ENCODE measurements around the gene BHLHA15.

BHLHA15 gene

DNA sequence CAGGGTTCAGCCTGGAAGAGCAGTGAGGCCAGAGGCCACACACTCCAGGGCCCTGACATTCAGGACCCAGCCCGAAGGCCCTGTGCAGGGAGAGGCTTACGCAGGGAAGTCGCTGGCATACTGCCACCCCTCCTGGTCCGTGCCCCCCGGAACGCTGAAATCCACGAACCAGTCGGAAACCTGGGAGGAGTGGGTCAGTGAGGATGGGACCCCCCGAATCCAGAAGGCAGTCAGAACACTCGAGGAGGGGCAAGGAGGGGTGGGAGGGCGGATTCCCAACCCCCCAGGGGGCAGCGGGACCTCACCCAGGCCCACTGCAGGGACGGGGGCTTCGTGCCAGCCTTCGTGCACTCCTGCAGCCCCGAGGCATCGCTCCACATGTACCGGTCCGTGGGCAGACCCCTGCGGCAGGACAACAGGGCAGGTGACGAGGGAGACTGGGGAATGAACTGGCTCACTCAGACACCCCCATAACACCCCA lies 13.5 kb downstream of the BHLHA15 start:
- no peak for DNase-seq (ENCODE audit: low spot score)
- TF ChIP-seq, protein P1, sequence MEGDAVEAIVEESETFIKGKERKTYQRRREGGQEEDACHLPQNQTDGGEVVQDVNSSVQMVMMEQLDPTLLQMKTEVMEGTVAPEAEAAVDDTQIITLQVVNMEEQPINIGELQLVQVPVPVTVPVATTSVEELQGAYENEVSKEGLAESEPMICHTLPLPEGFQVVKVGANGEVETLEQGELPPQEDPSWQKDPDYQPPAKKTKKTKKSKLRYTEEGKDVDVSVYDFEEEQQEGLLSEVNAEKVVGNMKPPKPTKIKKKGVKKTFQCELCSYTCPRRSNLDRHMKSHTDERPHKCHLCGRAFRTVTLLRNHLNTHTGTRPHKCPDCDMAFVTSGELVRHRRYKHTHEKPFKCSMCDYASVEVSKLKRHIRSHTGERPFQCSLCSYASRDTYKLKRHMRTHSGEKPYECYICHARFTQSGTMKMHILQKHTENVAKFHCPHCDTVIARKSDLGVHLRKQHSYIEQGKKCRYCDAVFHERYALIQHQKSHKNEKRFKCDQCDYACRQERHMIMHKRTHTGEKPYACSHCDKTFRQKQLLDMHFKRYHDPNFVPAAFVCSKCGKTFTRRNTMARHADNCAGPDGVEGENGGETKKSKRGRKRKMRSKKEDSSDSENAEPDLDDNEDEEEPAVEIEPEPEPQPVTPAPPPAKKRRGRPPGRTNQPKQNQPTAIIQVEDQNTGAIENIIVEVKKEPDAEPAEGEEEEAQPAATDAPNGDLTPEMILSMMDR (IDR thresholded peaks at IDR 0.05; ENCODE audit: extremely low read depth, missing control alignments) = no peak

DNA sequence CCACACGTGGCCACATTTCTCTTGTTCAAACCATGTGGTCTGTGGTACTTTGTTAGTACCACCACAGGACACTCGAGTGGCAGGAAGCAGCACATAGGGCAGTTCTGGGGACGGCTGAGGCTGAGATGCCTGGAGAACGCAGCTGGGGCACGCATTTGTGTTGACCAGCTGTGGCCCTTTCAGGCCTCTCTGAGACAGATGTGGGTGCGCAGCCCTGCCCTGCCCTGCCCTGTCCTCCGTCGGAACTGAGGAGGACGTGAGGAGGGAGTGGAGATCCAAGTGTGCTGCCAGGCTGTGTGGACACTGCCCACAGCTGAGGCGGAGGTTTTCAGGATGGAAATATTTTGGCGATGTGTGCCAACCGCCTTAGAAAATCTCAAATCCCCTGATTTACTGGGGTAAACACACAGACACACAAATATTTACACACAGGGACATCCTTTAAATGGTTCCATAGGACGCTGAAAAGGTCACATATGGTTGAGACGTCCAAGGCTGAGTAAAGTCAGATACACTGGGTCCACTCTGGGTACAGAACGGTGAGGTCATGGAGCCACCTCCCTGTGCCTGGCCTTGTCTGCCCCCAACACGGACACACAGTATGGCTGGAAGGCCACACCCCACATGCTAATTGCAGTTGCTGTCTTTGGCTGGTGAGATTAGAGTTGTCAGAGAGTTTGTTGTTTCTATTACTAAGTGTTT lies 14.8 kb downstream of the BHLHA15 start:
- no peak for DNase-seq (ENCODE audit: low spot score)
- TF ChIP-seq, protein P1 (IDR thresholded peaks at IDR 0.05; ENCODE audit: extremely low read depth, missing control alignments) = no peak

DNA sequence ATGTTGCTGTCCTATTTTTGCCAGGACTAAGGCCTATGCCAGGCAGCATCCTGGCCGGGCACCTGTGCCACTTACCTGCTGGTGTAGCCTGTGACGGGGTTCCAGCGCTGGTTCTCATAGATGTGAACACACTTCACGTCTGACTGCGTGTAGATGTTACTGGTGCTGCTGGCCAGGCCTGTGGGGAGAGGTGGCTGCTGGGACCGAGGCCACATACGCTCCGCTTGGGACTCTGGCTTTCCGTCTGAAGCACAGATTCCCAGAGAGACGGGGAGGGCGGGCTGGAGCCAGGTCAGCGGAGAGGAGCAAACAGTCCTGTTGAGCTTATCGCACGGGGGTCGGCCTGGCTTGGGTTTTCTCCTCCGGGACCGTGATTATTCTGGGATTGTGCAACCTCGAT lies 16.7 kb downstream of the BHLHA15 start:
- TF ChIP-seq, protein P1 (IDR thresholded peaks at IDR 0.05; ENCODE audit: extremely low read depth, missing control alignments) = no peak

DNA sequence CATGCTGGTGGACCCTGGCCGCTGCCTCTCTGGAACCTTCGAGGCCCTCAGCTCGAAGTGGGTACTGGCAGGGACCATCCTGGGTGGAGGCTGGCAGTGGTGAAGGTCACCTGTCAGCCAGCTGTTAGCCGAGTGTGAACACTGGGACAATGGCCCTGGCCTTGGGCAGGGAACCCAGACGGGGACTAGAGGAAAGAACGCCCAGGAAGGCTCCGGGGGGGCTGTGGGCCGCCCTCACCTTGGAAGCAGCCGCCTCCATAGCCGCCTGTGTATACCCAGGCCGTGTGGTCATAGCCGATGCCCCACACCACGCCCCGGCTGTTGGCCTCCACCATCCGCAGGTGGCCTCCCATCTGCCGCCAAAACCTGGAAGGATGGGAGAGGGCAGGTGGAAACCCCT lies 17.6 kb downstream of the BHLHA15 start:
- TF ChIP-seq, protein P1 (IDR thresholded peaks at IDR 0.05; ENCODE audit: extremely low read depth, missing control alignments) = no peak
- no peak for DNase-seq (ENCODE audit: low spot score)

More for the DNA sequence above, 16.7 kb downstream of the BHLHA15 start:
- DNase-seq (ENCODE audit: low spot score) = no peak

DNA sequence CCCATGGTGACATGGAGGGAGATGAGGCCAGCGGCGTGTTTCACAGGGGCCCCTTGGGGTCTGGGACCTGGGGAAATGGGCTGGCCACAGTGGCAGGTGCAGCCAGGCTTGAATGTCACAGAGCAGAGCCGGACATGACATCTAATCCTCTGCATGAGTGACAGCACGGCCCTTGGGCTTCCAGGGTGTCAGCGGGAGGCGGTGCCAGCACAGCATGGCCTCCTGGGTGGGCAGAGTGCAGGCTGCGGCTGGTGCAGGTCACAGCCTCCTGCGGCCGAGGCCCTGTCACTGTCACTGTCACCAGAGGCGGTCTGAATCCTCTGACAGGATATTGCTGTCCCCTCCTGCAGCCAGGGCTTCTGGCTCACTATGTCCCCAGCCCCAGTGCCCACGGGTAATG lies 18.2 kb downstream of the BHLHA15 start:
- TF ChIP-seq, protein P1 (IDR thresholded peaks at IDR 0.05; ENCODE audit: extremely low read depth, missing control alignments) = no peak
- DNase-seq (ENCODE audit: low spot score) = no peak

DNA sequence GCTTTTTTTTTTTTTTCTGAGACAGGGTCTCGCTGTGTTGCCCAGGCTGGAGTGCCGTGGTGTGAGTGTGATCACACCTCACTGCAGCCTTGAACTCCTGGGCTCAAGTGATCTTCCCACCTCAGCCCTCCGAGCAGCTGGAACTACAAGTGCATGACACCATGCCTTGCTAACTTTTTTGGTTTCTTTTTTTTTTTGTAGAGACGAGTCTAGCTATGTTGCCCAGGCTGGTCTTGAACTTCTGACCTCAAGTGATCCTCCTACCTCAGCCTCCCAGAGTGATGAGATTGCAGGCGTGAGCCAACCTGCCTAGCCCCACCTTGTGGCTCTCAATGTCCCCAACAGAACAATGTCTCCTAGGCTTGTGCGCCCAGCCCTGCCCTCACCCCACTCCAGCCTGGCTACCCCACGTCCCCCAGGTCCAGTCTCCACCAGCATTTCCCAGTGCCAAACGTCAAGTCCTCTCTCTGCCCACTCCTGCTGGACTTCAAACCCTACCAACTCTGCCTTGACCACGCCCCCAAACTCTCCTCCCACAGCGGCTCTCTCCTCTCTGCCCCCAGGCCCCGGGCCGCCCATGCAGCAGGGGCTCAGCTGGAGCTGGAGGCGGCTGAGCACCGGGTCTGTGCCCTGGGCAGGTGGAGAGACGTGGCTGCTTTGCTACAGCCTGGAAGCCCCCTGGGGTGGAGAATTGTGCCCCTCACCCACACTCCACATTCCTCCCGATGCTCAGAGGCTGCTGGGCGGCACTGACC lies 18.9 kb downstream of the BHLHA15 start:
- DNase-seq (ENCODE audit: low spot score) = no peak
- TF ChIP-seq, protein P1 (IDR thresholded peaks at IDR 0.05; ENCODE audit: extremely low read depth, missing control alignments) = no peak
